ENCODE measurements around the gene SPPL3.

SPPL3 gene

GRCh38 chr12:120755269-120755668 is 148.9 kb downstream of the SPPL3 start:
- TF ChIP-seq CTCF (IDR thresholded peaks at IDR 0.05; ENCODE audit: low read depth, low read length, missing control alignments), result no peak
- DNase-seq (ENCODE audit: low read depth), result no peak
- in situ Hi-C loops (cut with HindIII; ENCODE audit: low sequenced_read_pairs), result no loop called here
- H3K4me3 ChIP-seq (ENCODE audit: low read depth, low read length), result no peak overlapping the region

GRCh38 chr12:120754792-120755191 is 149.4 kb downstream of the SPPL3 start:
- no peak for TF ChIP-seq CTCF (IDR thresholded peaks at IDR 0.05; ENCODE audit: low read depth, low read length, missing control alignments)
- no peak overlapping the region for H3K4me3 ChIP-seq (ENCODE audit: low read depth, low read length)
- in situ Hi-C loops (cut with HindIII; ENCODE audit: low sequenced_read_pairs), result no loop called here
- no peak for DNase-seq (ENCODE audit: low read depth)

- TF ChIP-seq CTCF (IDR thresholded peaks at IDR 0.05; ENCODE audit: low read depth, low read length, missing control alignments), result no peak
- no peak for DNase-seq (ENCODE audit: low read depth)
- in situ Hi-C loops (cut with HindIII; ENCODE audit: low sequenced_read_pairs), result no loop called here
- no peak overlapping the region for H3K4me3 ChIP-seq (ENCODE audit: low read depth, low read length)
Measured at GRCh38 chr12:120751389-120751788, 152.8 kb downstream of the SPPL3 start.

GRCh38 chr12:120750806-120751205 is 153.4 kb downstream of the SPPL3 start:
- no peak overlapping the region for H3K4me3 ChIP-seq (ENCODE audit: low read depth, low read length)
- DNase-seq (ENCODE audit: low read depth), result no peak
- in situ Hi-C loops (cut with HindIII; ENCODE audit: low sequenced_read_pairs), result no loop called here
- no peak for TF ChIP-seq CTCF (IDR thresholded peaks at IDR 0.05; ENCODE audit: low read depth, low read length, missing control alignments)

- no peak for DNase-seq (ENCODE audit: low read depth)
- TF ChIP-seq CTCF (IDR thresholded peaks at IDR 0.05; ENCODE audit: low read depth, low read length, missing control alignments), result no peak
- H3K4me3 ChIP-seq (ENCODE audit: low read depth, low read length), result no peak overlapping the region
- in situ Hi-C loops (cut with HindIII; ENCODE audit: low sequenced_read_pairs), result no loop called here
Measured at GRCh38 chr12:120749256-120749655, 154.9 kb downstream of the SPPL3 start.

- H3K4me3 ChIP-seq (ENCODE audit: low read depth, low read length), result no peak overlapping the region
- in situ Hi-C loops (cut with HindIII; ENCODE audit: low sequenced_read_pairs), result no loop called here
- TF ChIP-seq CTCF (IDR thresholded peaks at IDR 0.05; ENCODE audit: low read depth, low read length, missing control alignments), result no peak
- no peak for DNase-seq (ENCODE audit: low read depth)
Measured at GRCh38 chr12:120748242-120748641, 155.9 kb downstream of the SPPL3 start.

Measured in astrocyte of the cerebellum (primary cell).